AG08396 (cell line): ENCODE measurements around the gene CDPF1.

Source experiments
- DNase-seq: peaks from one replicate; pipeline ENCODE4 v3.0.0; 2012; ENCODE audit warnings: low spot score, mixed read lengths

Gene CDPF1

DNA sequence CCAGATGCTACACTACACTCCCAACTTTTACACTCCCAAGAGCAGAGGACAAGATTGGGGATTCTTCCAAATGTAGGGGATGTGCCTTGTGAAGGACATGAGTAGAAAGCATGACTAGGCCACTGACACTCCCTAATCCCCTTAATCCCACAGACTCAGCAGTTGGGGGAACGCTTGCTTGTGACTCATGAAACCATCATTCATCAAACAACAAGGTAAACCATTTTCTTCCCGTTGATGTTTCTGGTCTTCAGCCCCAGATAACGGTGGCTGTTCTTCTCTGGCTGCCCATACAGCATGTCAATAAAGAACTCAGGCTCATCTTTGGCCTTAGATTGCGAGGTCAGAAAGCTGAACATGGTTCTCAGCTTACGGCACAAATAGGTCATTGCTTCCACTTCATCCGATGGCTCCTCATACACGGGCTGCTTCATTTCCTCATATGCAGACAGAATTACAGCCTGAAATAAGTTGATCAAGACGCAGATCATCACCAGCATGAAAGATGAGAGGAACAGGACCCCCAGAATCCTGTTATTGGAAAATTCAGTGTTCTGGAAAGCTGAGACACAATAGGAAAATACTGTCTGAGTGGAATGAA is 6.4 kb upstream of the CDPF1 start:
- no peak for DNase-seq

GRCh38 chr22:46251816-46252380 is 1.8 kb upstream of the CDPF1 start:
- no peak for DNase-seq

GRCh38 chr22:46251266-46251665 is 1.2 kb upstream of the CDPF1 start:
- DNase-seq, result no peak

DNA sequence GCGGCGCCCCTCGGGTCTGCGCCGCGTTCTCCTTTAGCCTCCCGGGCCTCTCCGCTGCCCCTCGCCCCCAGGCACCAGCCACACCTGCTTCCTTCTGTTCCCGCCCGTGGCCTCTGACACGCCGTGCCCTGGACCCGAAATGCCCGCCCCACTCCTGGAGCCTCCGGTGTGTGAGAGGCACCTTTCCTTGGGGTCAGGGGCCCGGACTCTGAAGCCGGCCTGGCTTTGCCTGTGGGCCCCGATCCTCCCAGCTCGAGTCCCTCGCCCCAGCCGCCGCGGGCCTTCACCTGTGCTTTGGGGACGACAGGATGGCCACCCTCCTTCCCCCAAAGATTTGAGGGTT is 661 bp upstream of the CDPF1 start:
- DNase-seq, result no peak

DNA sequence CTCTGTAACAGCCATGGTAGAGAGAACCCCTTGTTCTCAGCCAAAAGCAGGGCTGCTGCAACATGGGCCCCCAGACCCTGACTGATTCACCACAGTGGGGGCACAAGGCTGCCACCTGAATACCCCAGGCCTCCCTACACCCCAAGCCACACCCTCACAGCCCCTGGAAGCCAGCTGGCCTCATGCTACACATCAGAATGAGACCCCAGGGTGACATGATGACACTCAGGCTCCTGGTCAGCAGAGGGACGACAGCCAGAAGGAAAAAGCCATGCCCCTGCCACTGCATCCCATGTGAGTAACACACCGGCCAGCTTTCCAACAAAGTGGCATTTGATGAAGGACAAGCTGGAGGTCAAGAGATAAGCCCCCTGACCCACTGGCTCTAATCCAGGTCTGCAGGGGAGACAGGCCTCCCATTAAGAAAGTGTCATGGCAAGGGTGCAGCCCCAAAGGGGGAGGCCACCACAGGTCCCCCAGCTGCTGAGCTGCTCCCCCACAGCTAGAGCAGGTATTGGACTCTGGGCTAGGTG is 2.6 kb downstream of the CDPF1 start:
- DNase-seq, result no peak

- DNase-seq, result no peak
These were observed 3.9 kb downstream of the CDPF1 start for GRCh38 chr22:46246178-46246577.

- peak; percentile 39 for DNase-seq
These were observed 4.6 kb downstream of the CDPF1 start for GRCh38 chr22:46245511-46245910.

- no peak for DNase-seq
These were observed 5.3 kb downstream of the CDPF1 start for GRCh38 chr22:46244771-46245170.

GRCh38 chr22:46242076-46242475 is 8.0 kb downstream of the CDPF1 start:
- DNase-seq, result no peak

DNA sequence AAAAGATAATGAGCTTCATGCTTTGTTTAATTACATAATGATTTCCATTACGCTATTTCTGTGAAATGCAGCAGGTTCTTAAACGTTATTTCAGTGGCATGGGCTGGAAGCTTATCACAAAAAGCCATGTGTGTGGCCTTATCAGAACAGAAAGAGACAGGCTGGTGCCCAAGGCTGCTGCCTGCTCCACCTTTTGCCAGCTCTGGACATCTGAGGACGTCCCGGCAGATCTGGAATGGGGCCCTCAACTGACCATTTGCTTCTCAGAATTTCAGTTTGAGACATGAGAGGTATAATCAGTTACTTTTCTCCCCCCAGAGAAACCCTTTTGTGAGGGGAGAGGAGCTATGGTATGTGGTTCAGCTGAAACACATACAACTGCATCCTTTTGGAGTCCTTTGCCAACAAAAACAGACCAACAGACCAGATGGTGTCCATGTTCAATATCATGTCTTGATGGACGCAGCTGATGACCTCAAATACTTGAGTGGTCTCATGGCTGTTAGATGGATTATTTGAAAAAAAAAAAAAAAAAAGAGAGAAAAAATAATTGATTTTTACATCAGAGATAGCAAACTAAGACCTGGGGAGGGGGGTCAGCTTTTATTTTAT is 8.6 kb downstream of the CDPF1 start:
- no peak for DNase-seq

DNA sequence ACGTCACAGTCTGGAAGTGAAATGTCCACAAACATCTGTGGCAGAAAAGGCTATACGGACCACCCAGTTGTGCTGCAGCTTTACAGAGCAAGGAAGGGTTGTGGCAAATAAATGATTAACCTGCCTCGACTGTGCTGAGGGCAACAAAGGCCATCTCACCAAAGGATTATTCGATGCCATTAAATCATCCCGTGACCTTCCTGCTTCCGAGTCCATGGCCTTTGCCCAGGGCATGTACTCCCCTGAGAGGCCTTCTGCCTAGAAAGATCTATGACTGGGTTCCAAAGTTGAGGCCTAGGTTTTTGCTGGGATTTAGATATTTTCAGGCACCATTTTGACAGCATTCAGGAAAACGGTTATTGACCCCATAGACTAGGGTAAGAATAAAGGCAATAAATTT is 9.2 kb downstream of the CDPF1 start:
- DNase-seq, result no peak

- DNase-seq, result no peak
These were observed 9.6 kb downstream of the CDPF1 start for GRCh38 chr22:46240506-46240905.

DNA sequence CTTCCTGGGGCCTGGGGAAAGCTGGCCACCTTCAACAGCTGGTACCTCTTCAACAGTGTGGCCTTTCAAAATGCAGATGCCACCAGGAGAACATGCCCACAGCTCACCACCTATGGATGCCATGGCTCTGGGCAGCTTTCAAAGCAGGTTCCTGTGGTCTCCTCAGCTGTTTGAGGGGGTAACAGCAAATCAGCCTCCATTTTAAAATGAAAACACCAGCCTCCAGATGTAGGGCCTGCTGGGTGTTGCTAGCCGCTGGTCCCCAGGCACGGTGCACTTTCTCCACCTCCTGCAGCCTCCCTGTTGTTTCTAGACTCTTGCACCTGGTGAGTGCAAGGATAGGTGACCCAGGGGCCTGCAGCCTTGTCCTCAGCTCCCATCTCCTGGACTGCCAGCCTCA is 10.0 kb downstream of the CDPF1 start:
- no peak for DNase-seq

DNA sequence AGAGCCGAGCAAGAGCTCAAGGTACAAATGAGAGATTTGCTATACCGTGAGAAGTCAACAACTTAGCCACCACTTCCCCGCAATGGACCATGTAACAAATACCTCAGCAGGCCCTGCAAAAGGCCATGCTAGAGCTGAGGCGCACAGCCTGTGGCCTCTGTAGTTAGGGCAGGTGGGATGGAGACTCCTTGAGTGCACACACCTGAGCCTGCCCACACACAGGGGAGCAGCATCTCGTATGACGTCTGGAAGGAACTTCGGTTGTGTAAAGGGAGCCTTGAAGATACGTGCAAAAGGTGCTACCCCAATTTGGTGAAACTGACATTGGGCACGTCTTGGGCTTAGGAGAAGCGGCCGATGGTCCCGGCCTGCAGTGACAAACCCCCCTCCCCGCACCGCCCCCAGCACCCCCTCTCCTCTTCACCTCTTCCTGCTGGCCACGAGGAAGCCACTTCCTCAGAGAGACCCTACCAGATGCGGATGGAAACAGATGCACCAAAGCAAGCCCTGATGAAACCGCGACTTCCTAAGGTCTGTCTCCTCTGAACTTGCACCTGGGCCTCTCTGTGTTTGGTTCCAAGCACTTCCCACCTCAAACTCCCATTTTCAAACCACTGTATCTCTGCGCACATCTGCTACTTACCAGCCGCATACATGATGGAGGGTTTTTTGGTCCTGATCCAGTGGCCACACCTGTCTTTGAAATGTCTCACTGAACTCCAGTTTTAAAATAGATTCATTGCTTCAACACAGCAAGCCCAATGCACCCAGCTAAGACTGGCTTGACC is 10.6 kb downstream of the CDPF1 start:
- no peak for DNase-seq

DNA sequence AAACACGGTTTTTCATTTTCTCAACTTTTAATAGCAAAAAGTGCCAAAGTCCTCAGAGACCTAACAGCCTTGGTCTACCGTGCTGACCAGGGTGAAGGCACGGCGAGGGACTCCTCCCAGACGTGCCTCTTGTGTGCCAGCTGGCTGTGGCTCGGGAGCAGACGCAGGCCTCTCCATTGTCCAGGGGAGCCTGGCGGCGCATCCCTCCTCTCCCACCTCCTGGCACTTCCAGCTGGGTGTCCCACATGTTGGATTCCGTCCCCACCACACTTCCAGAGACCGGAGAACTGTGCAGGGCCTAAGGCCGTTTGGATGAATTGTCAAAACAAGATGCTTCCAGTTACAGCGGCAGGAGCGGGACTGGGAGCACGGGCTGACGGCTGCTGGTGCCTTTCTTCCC is 11.6 kb downstream of the CDPF1 start:
- no peak for DNase-seq

DNA sequence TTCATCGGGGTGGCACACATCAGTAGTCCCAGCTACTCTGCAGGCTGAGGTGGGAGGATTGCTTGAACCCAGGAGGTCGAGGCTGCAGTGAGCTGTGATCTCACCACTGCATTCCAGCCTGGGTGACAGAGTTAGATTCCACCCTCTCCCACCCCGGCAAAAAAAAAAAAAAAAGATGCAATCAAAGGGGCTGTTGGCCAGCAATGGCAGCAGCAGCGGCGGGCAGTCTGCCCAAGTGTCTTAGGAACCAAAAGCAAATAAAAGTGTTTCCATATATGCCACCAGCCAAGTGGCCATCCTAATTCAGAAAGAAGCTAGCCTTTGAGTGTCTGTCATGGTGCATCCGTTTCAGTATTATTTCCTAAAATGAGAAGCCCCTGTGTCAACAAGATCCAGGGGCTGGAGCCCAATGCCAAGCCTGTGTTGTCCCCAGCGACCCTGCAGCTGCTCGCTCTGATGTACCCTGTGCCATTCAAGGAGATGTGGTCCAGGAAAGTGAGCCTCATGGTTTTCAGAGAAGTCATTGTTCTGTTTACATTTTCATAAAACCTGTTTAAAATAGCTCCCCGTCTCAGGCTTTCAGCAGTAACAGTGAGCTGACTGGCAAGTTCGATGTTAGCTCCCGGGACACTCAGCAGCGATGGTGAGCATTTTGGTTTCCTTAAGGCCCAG is 12.5 kb downstream of the CDPF1 start:
- DNase-seq, result peak; percentile 41

DNA sequence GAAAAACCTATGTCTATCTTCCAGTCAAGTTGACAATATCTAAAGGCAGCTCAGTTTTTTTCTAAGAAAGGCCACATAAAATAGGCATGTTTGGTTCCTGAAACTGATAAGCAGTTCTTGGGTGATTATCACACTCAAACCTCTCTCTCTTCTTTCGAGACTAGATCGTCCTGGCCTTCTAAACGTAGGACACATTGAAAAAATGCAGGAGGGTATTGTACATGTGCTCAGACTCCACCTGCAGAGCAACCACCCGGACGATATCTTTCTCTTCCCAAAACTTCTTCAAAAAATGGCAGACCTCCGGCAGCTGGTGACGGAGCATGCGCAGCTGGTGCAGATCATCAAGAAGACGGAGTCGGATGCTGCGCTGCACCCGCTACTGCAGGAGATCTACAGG is 15.1 kb downstream of the CDPF1 start:
- DNase-seq, result no peak

DNA sequence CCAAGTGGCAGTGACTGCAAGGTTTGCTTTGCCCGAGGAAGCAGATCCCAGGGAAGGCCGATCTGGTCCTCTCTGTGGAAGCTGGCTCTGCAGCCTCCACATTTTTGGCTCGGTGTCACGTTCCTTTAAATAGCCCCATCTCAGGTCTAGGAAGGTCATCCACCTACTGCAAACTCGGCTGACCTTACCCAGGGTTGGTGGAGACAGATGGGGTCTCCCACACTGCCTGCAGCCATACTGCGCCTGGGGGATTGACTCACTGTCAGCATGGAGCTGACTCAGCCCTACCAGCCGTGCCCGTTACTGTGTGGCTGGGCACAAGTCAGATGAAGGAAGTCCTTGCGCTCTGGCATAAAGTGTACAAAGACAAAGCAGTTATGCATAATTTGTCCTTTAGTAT is 16.9 kb downstream of the CDPF1 start:
- DNase-seq, result peak; percentile 20

DNA sequence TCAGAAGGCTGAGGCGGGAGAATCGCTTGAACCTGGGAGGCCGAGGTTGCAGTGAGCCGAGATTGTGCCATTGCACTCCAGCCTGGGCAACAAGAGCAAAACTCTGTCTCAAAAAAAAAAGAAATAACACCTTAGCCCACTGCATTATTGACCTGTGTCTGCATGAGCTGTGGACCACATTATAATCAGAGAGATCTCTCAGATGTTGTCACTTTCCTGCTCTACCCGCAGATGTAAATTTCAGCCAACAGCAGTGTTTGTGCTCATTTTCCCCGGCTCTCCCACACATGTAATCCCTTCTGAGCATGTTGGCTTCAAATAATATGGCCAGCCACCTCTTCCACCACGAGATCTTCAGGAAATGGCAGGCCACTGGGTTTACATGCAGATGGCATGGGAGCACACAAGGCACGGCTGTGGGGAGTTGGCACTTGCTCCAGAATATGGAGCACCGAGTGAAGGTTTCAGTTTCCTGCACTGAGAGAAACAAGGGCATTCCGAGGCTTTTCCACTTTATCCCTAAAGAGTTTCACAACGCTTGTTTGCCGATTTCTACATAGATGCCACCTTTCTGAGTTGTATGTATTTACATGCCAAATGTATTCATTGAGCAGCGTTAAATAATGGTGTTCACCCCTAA is 19.7 kb downstream of the CDPF1 start:
- DNase-seq, result no peak

DNA sequence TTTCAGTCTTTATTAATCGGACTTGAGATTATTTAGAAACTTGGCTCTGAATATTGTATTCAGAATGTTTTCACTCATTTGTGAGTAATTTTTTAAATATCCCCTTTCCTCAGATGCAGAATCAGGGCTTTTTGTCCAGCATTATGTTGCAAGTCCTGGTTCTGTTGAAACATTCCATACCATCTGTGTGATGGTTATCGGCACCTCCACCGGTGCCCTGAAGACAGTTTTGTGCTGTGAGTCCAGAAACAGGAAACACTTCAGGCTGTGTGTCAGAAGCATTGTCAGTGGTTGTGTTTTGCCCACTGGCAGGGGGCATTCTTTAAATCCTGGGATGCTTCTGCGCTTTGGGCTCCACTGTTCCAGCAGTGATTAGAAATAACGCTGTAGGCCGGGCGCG is 20.4 kb downstream of the CDPF1 start:
- peak; percentile 31 for DNase-seq

DNA sequence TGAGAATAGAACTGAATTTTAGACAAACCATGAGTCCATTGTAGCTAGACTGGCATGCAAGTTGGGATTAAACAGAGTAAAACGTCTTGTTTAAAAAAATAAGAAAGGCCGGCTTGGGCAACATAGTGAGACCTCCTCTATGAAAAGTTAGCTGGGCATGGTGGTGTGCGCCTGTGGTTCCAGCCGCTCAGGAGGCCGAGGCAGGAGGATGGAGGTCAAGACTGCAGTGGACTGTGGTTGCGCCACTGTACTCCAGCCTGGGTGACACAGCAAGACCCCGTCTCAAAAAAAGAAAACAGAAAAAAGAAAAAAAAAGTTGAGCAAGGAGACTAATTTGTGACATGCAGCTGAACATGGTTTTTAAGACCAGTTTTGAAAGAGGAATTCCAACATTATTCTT is 23.5 kb downstream of the CDPF1 start:
- DNase-seq, result no peak

DNA sequence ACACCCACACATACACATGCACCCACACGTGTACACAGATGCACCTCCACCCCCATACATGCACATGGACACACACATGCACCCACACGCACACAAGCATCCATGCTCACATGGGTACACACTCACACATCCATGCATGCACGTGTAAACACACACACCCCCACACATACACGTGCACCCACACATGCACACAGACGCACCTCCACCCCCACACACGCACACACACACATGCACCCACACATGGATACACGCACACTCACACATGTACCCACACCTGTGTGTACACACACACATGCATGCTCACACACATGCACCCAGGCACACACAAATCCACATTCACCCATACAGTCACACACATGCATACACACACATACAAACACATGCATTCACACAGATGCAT is 24.5 kb downstream of the CDPF1 start:
- no peak for DNase-seq
